WERI-Rb-1 (cell line): Measurements from ENCODE around the gene BMP5.

Experiments used
- DNase-seq: peaks from one replicate; pipeline ENCODE4 v3.0.0-alpha.2; 2020
- H3K27ac ChIP-seq: fragments of 250-450 bp; sonication (Bioruptor Pico); 2 replicates; pipeline ENCODE4 v1.5.1; 2020; ENCODE audit warnings: mild to moderate bottlenecking, moderate library complexity
- H3K27me3 ChIP-seq: fragments of 250-450 bp; sonication (Bioruptor Pico); 2 replicates; pipeline ENCODE4 v1.5.1; 2021; ENCODE audit warnings: mild to moderate bottlenecking, low read depth, moderate library complexity; ENCODE audit not compliant: insufficient read depth, severe bottlenecking
- H3K36me3 ChIP-seq: fragments of 250-450 bp; sonication (Bioruptor Pico); 2 replicates; pipeline ENCODE4 v1.5.1; 2020; ENCODE audit warnings: mild to moderate bottlenecking, moderate library complexity
- H3K4me3 ChIP-seq: 2 replicates; pipeline ENCODE4 v1.5.1; 2011; ENCODE audit warnings: low read depth, mild to moderate bottlenecking, control low read depth, low read length
- H3K9me3 ChIP-seq: fragments of 250-450 bp; sonication (Bioruptor Pico); 2 replicates; pipeline ENCODE4 v1.5.1; 2021; ENCODE audit warnings: mild to moderate bottlenecking, moderate library complexity; ENCODE audit not compliant: severe bottlenecking
- CTCF ChIP-seq: IDR thresholded peaks from 2 replicates; pipeline ENCODE4 v1.5.1; 2011; ENCODE audit warnings: low read depth, mild to moderate bottlenecking, control low read depth, inconsistent platforms, low read length

The BMP5 gene

GRCh38 chr6:55775029-55775318, 100.4 kb downstream of the BMP5 start:
- H3K27ac ChIP-seq = no peak overlapping the region

GRCh38 chr6:55774286-55775028, 100.9 kb downstream of the BMP5 start:
- H3K4me3 ChIP-seq = no peak overlapping the region
- H3K36me3 ChIP-seq = no peaks in the 10 kb centered on the region
- H3K9me3 ChIP-seq = no peaks in the 10 kb centered on the region
- peaks cover 36% of the 10 kb centered on the region for H3K27me3 ChIP-seq
- TF ChIP-seq CTCF = no peak
- no peak for DNase-seq
- no peak overlapping the region for H3K27ac ChIP-seq

More at GRCh38 chr6:55775029-55775318, 100.4 kb downstream of the BMP5 start:
- TF ChIP-seq CTCF = no peak
- Histone ChIP-seq H3K9me3 (no peaks in the 10 kb centered on the region), H3K27me3 (peaks cover 36% of the 10 kb centered on the region), H3K36me3 (no peaks in the 10 kb centered on the region), H3K4me3 (no peak overlapping the region)
- DNase-seq = no peak

GRCh38 chr6:55773620-55774216, 101.7 kb downstream of the BMP5 start:
- Histone ChIP-seq H3K27me3 (peaks cover 35% of the 10 kb centered on the region), H3K9me3 (no peaks in the 10 kb centered on the region), H3K27ac (no peak overlapping the region), H3K4me3 (no peak overlapping the region), H3K36me3 (no peaks in the 10 kb centered on the region)
- TF ChIP-seq CTCF = no peak
- DNase-seq = no peak

GRCh38 chr6:55772730-55773129, 102.7 kb downstream of the BMP5 start:
- no peak overlapping the region for H3K27ac ChIP-seq
- H3K4me3 ChIP-seq = no peak overlapping the region
- no peaks in the 10 kb centered on the region for H3K9me3 ChIP-seq
- TF ChIP-seq CTCF = no peak
- peaks cover 26% of the 10 kb centered on the region for H3K27me3 ChIP-seq
- DNase-seq = no peak
- no peaks in the 10 kb centered on the region for H3K36me3 ChIP-seq

GRCh38 chr6:55759536-55759935, 115.9 kb downstream of the BMP5 start:
- no peak overlapping the region for H3K4me3 ChIP-seq
- DNase-seq = no peak
- TF ChIP-seq CTCF = no peak
- no peaks in the 10 kb centered on the region for H3K36me3 ChIP-seq
- no peaks in the 10 kb centered on the region for H3K27me3 ChIP-seq
- no peak overlapping the region for H3K27ac ChIP-seq
- no peaks in the 10 kb centered on the region for H3K9me3 ChIP-seq
